ENCODE measurements around the gene WIPF1.
"Not testable (repeated sequence)": the region's sequence is repeated elsewhere in the genome, so short reads cannot be mapped to it uniquely, and the experiment has no call there.

The WIPF1 gene

GRCh38 chr2:174570318-174570958 lies 27.2 kb downstream of the WIPF1 start:
- no peak for DNase-seq

GRCh38 chr2:174569678-174570077 lies 27.9 kb downstream of the WIPF1 start:
- no peak for DNase-seq

DNA sequence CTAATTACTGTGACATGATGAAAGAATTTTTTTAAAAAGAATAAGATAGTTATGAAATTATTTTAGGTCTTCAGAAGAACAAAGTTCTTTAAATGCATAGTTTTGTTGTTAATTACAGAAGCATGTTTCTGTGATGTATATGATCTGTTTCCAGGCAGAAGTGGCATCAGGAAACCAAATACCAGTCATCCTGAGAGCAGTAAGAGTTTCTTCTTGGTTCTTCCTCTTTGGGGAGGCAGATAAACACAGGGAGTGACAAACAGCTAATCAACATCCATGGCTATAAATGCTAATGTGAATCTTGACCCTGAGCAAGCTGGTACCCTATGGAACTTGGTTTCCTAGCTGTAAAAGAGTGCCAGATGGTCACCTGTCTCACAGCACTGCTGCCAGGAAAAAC lies 29.2 kb downstream of the WIPF1 start:
- DNase-seq, result no peak

GRCh38 chr2:174566871-174567270 lies 30.7 kb downstream of the WIPF1 start:
- DNase-seq, result no peak

GRCh38 chr2:174563530-174564282 lies 33.9 kb downstream of the WIPF1 start:
- DNase-seq, result no peak

DNA sequence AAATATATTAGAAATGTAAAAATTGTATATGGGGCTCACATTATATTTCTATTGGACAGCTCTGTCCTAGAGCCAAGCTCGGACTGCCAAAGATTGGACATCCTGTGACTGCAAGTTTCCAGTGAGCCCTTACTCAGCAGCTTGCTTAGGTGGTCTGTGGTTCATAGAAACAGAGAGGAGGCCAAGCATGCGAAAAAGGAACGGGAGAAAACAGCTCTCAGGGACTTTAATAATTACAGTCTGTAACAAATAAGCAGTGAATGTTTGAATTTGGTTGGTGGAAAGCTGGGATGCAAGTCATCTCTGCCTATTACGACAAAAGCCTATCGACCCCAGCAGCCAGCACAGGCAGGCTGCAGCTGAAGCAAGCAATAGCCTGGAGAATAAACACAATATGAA lies 35.6 kb downstream of the WIPF1 start:
- no peak for DNase-seq

DNA sequence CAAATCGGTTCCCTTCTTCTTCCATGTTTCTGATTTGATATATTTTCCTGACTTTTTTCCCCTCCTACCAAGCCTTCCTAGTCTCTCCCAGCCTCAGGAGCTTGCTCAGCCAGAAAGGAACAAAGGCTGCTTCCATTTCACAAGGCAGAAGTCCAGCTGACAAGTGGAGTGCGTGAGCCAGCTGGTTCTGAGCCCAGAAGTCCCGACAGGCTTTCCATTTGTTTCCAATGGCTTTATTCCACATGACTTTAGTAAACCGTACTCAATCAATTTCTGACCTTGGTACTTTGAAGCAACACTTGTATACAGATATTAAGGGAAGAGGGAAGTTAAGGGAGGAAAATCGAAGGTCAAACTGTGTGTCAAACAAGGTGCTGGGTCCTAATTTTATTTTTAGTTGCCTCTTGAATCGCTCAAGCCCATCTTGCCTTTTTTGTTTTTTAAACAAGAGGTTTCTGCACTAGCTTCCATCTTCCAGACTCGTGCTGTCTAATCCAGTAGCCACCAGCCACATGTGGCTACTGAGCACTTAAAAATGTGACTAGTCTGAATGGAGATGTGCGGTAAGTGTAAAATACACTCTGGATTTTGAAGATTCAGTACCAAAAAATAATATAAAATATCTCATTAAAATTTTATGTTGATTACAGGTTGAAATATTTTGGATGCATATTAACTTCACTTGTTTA lies 36.2 kb downstream of the WIPF1 start:
- DNase-seq, result no peak

- DNase-seq, result no peak
Observed at GRCh38 chr2:174560737-174561136, 36.9 kb downstream of the WIPF1 start.

- no peak for DNase-seq
Observed at GRCh38 chr2:174555998-174556397, 41.6 kb downstream of the WIPF1 start.

GRCh38 chr2:174554529-174555150 lies 43.0 kb downstream of the WIPF1 start:
- DNase-seq, result no peak

DNA sequence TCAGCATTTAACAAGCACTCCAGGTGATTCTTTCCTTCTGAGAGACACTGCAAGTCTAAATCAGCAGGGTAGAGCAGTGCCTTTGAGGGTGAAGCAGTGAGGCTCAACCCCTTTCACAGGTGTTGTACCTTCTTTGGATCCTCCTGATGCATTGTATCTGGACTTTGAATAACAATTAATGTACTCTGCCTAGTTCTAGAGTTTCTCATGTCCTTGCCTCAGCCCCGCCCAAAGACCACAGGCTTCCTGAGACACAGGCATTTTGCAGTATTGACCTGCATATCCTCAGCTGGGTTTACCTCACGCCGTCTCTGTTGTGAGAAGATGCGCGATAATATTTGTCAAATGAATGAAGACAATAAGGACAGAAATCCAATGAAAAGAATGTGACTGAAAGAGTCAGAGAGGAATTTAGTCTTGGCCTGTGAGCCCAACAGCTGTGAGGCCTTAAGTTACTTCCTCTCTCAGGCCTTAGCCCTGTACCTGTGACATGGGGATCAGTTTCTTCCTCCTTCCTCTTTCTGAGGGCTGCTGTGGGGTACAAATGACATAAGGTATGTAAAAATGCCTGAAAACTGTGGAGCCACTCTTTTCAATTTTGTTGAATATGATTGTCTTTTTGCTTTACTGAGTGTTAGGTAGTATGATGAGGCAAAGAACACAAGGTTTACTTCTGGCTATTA lies 43.7 kb downstream of the WIPF1 start:
- no peak for DNase-seq

DNA sequence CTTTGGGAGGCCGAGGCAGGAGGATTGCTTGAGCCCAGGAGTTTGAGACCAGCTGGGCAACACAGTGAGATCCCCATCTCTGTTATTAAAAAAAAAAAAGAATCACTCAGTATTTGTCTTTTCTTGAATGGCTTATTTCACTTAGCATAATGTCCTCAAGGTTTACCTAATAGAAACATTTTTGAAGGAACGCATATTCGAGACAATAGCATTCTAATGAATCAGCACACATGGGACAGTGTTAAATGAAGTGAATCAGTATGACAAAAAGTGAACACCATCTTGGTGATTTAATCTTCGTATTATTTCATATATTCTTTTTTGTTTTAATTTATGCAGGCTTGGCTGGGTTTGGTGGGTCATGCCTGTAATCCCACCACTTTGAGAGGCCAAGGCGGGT lies 44.7 kb downstream of the WIPF1 start:
- no peak for DNase-seq

DNA sequence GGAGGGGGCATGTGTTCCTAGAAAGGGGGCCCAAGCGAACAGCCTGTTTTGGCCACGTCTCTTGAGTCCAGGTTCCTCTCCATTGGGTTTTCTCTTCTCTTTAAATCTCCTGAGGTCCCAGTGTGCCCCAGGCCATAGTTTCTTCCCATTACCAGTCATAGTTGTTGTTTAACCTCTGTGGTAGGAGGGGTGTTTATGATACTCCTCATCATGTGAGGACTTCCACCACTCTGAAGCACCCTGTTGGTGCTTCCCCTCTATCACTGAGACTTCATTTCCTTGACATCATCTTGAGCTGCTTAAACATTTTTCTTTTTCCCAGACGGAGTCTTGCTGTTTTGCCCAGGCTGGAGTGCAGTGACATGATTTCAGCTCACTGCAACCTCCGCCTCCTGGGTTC lies 45.9 kb downstream of the WIPF1 start:
- no peak for DNase-seq

DNA sequence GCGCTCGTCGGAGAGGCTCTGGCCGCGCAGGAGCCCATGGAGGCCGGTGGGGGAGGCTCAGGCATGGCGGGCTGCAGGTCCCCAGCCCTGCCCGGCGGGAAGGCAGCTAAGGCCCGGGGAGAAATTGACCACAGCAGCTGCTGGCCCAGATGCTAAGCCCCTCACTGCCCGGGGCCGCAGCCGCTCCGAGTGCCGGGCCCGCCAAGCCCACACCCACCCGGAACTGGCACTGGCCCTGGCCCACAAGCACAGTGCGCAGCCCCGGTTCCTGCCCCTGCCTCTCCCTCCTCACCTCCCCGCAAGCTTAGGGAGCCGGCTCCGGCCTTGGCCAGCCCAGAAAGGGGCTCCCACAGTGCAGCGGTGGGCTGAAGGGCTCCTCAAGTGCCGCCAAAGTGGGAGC lies 49.0 kb downstream of the WIPF1 start:
- not testable (repeated sequence) for DNase-seq

- not testable (repeated sequence) for DNase-seq
Observed at GRCh38 chr2:174548021-174548420, 49.6 kb downstream of the WIPF1 start.

DNA sequence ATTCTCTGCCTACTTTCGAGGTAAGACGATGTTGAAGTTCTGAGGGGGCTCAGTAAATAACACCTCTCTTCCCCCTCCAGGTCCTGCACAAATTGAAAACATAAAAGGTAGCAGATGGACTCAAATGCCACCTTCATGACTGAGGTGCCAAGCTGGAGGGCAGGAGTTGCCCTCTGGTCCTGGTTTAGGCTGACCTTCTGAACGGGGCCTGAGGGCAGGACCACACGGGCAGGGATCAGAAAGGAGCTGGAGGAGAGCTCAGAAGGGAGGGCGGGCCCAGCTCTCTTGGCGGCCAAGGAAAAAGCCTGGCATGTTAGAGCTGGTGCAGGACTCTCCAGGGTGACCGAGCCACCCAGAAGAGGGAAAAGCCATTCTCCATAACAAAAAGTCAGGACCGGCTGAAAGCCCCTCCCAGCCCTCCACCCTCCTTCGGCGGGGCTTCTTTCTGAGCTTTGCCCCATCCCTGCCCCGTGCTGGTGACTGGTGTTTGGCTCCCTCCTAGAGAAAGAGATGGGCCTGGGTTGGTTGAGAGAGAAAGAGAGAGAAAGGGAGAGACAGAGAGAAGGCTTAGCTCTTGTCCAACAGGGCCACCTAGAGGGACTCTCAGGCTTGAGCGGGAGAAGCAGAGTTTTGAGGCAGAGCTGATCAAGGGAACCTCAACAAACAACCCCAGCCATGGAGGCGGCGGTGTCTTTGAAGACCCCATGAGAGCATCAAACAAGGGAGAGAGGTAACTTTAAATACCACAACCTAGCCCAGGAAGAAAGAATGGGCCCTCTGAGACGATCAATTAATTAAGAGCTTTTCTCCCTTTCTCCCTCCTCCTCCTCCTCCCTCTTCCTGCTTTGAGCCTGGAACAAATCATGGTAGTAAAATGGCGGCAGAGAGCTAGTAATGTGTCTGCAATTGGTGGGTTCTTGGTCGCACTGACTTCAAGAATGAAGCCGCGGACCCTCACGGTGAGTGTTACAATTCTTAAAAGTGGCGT lies 50.8 kb downstream of the WIPF1 start:
- DNase-seq, result peak; percentile 62

DNA sequence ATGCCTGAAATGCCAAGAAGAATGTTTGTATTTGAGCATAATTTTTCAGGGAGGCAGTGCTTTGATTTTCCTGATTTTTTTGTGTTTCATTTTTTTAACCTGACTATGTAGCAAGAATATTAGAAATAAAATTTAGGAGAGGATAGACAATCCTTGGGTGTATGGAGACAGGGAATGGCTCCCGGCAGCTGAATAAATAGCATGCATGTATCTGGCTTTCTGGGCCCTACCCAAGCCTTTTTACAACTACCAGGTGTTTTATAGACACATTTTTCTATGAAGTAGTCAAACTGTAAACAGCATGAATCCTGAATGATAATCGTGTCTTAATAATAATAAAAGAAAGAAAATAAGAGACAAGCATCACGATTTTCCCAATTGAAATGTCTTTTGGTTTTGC lies 52.4 kb downstream of the WIPF1 start:
- DNase-seq, result no peak

- DNase-seq, result no peak
Observed at GRCh38 chr2:174544802-174545201, 52.8 kb downstream of the WIPF1 start.

GRCh38 chr2:174544156-174544555 lies 53.4 kb downstream of the WIPF1 start:
- DNase-seq, result peak; percentile 54

DNA sequence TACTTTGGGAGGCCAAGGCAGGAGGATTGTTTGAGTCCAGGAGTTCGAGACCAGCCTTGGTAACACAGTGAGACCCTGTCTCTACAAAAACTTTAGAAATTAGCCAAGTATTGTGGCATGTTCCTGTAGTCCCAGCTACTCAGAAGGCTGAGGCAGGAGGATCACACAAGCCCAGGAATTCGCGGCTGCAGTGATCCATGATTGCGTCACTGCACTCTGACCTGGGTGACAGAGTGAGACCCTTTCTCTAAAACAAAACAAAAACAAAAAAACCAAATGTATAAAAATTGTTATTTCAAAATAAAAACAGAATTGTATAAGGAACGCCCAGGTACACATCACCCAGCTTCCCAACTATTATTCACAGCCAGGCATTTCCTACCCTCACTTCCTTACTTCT lies 56.7 kb downstream of the WIPF1 start:
- no peak for DNase-seq

GRCh38 chr2:174535757-174536703 lies 61.6 kb downstream of the WIPF1 start:
- no peak for DNase-seq

Data from stimulated activated CD8-positive, alpha-beta memory T cell treated with anti-CD3 and anti-CD28 coated beads, Interleukin-4, amount 100 ng/mL, for 48 hours (primary cell).